NCI-H1105 (cell line): ENCODE results near the gene GRIN2A.

Experiments
- DNase-seq: peaks from one replicate; lab custom pipeline; 2025; lab: John Stamatoyannopoulos, UW

The GRIN2A gene

GRCh38 chr16:9854675-9855074, 327.6 kb downstream of the GRIN2A start:
- DNase-seq: no peak

GRCh38 chr16:9852003-9852402, 330.2 kb downstream of the GRIN2A start:
- no peak for DNase-seq

GRCh38 chr16:9850817-9851216, 331.4 kb downstream of the GRIN2A start:
- no peak for DNase-seq

- no peak for DNase-seq
These were observed 332.5 kb downstream of the GRIN2A start for GRCh38 chr16:9849697-9850245.

GRCh38 chr16:9847146-9847545, 335.1 kb downstream of the GRIN2A start:
- DNase-seq: no peak

GRCh38 chr16:9846362-9847099, 335.7 kb downstream of the GRIN2A start:
- DNase-seq: no peak

- DNase-seq: no peak
These were observed 336.4 kb downstream of the GRIN2A start for GRCh38 chr16:9845661-9846361.

GRCh38 chr16:9844361-9844760, 337.9 kb downstream of the GRIN2A start:
- DNase-seq: no peak

GRCh38 chr16:9843424-9844018, 338.7 kb downstream of the GRIN2A start:
- no peak for DNase-seq

- DNase-seq: no peak
These were observed 341.2 kb downstream of the GRIN2A start for GRCh38 chr16:9840761-9841665.

GRCh38 chr16:9837481-9837880, 344.7 kb downstream of the GRIN2A start:
- no peak for DNase-seq

GRCh38 chr16:9836118-9836736, 346.0 kb downstream of the GRIN2A start:
- DNase-seq: no peak

- DNase-seq: no peak
These were observed 355.0 kb downstream of the GRIN2A start for GRCh38 chr16:9827062-9827752.

- no peak for DNase-seq
These were observed 355.6 kb downstream of the GRIN2A start for GRCh38 chr16:9826656-9827055.

- no peak for DNase-seq
These were observed 357.8 kb downstream of the GRIN2A start for GRCh38 chr16:9824200-9825068.

GRCh38 chr16:9823510-9823909, 358.7 kb downstream of the GRIN2A start:
- no peak for DNase-seq

- no peak for DNase-seq
These were observed 360.3 kb downstream of the GRIN2A start for GRCh38 chr16:9821970-9822369.

GRCh38 chr16:9821331-9821730, 360.9 kb downstream of the GRIN2A start:
- DNase-seq: no peak

- DNase-seq: no peak
These were observed 361.6 kb downstream of the GRIN2A start for GRCh38 chr16:9820476-9821246.
